Measurements from ENCODE around the gene PPP4C.
"Not testable (repeated sequence)": the region's sequence is repeated elsewhere in the genome, so short reads cannot be mapped to it uniquely, and the experiment has no call there.

The PPP4C gene

GRCh38 chr16:30122604-30123160, 46.9 kb downstream of the PPP4C start:
- peak overlapping the region; percentile 90 for H3K27ac ChIP-seq (ENCODE audit: low read depth, low read length)
- H3K9ac ChIP-seq (ENCODE audit: low read depth in 1 of 2, low read length in 2 of 2), result peak overlapping the region; percentile 79 to 98
- H3K36me3 ChIP-seq (ENCODE audit: control insufficient read depth in 1 of 2, insufficient read depth in 2 of 2, low read length in 2 of 2), result peaks cover 11 to 12% of the 10 kb centered on the region in 2 donors
- H3K4me3 ChIP-seq (ENCODE audit: low read depth in 1 of 2, low read length in 2 of 2), result peak overlapping the region; percentile 68 to 83
- no peaks in the 10 kb centered on the region for H3K9me3 ChIP-seq (ENCODE audit: control insufficient read depth in 1 of 2, low read length in 2 of 2)
- peaks cover 32 to 52% of the 10 kb centered on the region in 2 donors for H3K4me1 ChIP-seq (ENCODE audit: control insufficient read depth in 1 of 2, insufficient read depth in 2 of 2, low read length in 2 of 2)
- H3K27me3 ChIP-seq (ENCODE audit: control insufficient read depth in 1 of 2, insufficient read depth in 2 of 2, low read length in 2 of 2), result no peaks in the 10 kb centered on the region

DNA sequence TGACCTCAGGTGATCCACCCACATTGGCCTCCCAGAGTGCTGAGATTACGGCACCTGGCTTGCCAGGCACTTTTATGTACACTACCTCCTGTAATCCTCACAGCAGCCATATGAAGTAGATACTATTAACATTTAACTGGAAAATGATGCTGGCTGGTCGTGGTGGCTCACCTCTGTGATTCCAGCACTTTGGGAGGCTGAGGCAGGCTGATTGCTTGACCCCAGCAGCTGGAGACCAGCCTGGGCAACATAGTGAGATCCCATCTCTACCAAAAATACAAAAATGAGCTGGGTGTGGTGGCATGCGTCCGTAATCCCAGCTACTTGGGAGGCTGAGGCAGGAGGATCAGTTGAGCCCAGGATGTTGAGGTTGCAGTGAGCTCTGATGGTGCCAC, 49.2 kb downstream of the PPP4C start:
- Histone ChIP-seq H3K9me3 (ENCODE audit: control insufficient read depth in 1 of 2, low read length in 2 of 2) (no peaks in the 10 kb centered on the region), H3K36me3 (ENCODE audit: control insufficient read depth in 1 of 2, insufficient read depth in 2 of 2, low read length in 2 of 2) (no peaks in the 10 kb centered on the region), H3K4me3 (ENCODE audit: low read depth in 1 of 2, low read length in 2 of 2) (no peak overlapping the region), H3K9ac (ENCODE audit: low read depth in 1 of 2, low read length in 2 of 2) (no peak overlapping the region), H3K4me1 (ENCODE audit: control insufficient read depth in 1 of 2, insufficient read depth in 2 of 2, low read length in 2 of 2) (peaks cover 14 to 32% of the 10 kb centered on the region in 2 donors), H3K27me3 (ENCODE audit: control insufficient read depth in 1 of 2, insufficient read depth in 2 of 2, low read length in 2 of 2) (no peaks in the 10 kb centered on the region), H3K27ac (ENCODE audit: low read depth, low read length) (no peak overlapping the region)

- not testable (repeated sequence) for H3K27ac ChIP-seq (ENCODE audit: low read depth, low read length); H3K27me3 ChIP-seq (ENCODE audit: control insufficient read depth in 1 of 2, insufficient read depth in 2 of 2, low read length in 2 of 2)
Observed at GRCh38 chr16:30125690-30126089, 49.9 kb downstream of the PPP4C start.

GRCh38 chr16:30127993-30128392, 52.2 kb downstream of the PPP4C start:
- Histone ChIP-seq H3K4me1 (ENCODE audit: control insufficient read depth in 1 of 2, insufficient read depth in 2 of 2, low read length in 2 of 2) (peaks cover 0 to 9% of the 10 kb centered on the region in 2 donors), H3K4me3 (ENCODE audit: low read depth in 1 of 2, low read length in 2 of 2) (no peak overlapping the region), H3K36me3 (ENCODE audit: control insufficient read depth in 1 of 2, insufficient read depth in 2 of 2, low read length in 2 of 2) (no peaks in the 10 kb centered on the region), H3K9ac (ENCODE audit: low read depth in 1 of 2, low read length in 2 of 2) (no peak overlapping the region), H3K27me3 (ENCODE audit: control insufficient read depth in 1 of 2, insufficient read depth in 2 of 2, low read length in 2 of 2) (no peaks in the 10 kb centered on the region), H3K27ac (ENCODE audit: low read depth, low read length) (no peak overlapping the region), H3K9me3 (ENCODE audit: control insufficient read depth in 1 of 2, low read length in 2 of 2) (no peaks in the 10 kb centered on the region)

More at GRCh38 chr16:30125690-30126089, 49.9 kb downstream of the PPP4C start:
- H3K9ac ChIP-seq (ENCODE audit: low read depth in 1 of 2, low read length in 2 of 2); H3K9me3 ChIP-seq (ENCODE audit: control insufficient read depth in 1 of 2, low read length in 2 of 2); H3K4me3 ChIP-seq (ENCODE audit: low read depth in 1 of 2, low read length in 2 of 2); H3K36me3 ChIP-seq (ENCODE audit: control insufficient read depth in 1 of 2, insufficient read depth in 2 of 2, low read length in 2 of 2): not testable (repeated sequence)
- peaks cover 12 to 27% of the 10 kb centered on the region in 2 donors for H3K4me1 ChIP-seq (ENCODE audit: control insufficient read depth in 1 of 2, insufficient read depth in 2 of 2, low read length in 2 of 2)

DNA sequence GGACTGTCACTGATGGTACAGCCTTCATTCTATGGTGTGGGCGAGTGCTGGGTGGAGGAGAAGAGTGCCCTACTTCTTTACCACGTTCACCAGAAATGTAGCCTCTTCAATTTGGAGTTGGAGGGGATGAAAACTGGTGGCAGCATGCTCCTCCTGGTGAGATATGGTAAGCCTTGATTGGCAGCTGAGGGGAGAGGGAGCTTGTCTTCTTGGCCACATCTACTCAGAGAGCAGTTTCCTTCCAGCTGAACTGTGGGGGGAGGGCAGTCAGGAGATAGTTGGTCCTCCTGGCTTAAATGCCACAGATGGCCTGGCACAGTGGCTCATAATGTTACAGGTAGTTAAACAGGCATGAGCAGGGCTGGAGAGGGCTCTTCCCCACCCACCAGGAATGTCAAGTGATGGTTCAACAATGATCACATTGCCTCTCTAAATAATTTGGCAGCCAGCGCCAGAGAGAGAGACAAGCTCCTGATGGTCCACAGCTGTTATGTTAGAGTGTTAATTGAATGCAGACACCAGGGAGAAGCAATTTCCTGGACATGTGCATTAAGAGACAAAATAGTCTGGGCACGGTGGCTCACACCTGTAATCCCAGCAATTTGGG, 56.2 kb downstream of the PPP4C start:
- no peak overlapping the region for H3K27ac ChIP-seq (ENCODE audit: low read depth, low read length)
- no peaks in the 10 kb centered on the region for H3K4me1 ChIP-seq (ENCODE audit: control insufficient read depth in 1 of 2, insufficient read depth in 2 of 2, low read length in 2 of 2)
- H3K4me3 ChIP-seq (ENCODE audit: low read depth in 1 of 2, low read length in 2 of 2), result no peak overlapping the region
- H3K9me3 ChIP-seq (ENCODE audit: control insufficient read depth in 1 of 2, low read length in 2 of 2), result no peaks in the 10 kb centered on the region
- H3K36me3 ChIP-seq (ENCODE audit: control insufficient read depth in 1 of 2, insufficient read depth in 2 of 2, low read length in 2 of 2), result no peaks in the 10 kb centered on the region
- no peaks in the 10 kb centered on the region for H3K27me3 ChIP-seq (ENCODE audit: control insufficient read depth in 1 of 2, insufficient read depth in 2 of 2, low read length in 2 of 2)
- H3K9ac ChIP-seq (ENCODE audit: low read depth in 1 of 2, low read length in 2 of 2), result no peak overlapping the region

DNA sequence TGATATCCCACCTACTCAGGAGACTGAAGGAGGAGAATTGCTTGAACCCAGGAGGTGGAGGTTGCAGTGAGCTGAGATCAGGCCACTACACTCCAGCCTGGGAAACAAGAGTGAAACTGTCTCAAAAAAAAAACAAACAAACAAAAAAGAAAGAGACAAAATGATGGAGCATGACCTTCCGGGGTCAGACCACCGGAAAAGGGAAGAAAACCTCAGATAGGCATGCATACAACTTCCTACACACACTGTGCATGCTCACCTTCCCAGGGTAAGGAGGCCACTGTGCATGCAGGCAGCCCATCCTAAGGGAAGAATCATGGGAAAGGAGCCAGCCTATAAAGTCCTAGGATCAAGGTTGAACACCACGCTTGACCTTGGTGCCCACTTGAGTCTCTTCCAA, 56.8 kb downstream of the PPP4C start:
- H3K27me3 ChIP-seq (ENCODE audit: control insufficient read depth in 1 of 2, insufficient read depth in 2 of 2, low read length in 2 of 2), result no peaks in the 10 kb centered on the region
- no peaks in the 10 kb centered on the region for H3K4me1 ChIP-seq (ENCODE audit: control insufficient read depth in 1 of 2, insufficient read depth in 2 of 2, low read length in 2 of 2)
- no peaks in the 10 kb centered on the region for H3K9me3 ChIP-seq (ENCODE audit: control insufficient read depth in 1 of 2, low read length in 2 of 2)
- H3K27ac ChIP-seq (ENCODE audit: low read depth, low read length), result no peak overlapping the region
- no peak overlapping the region for H3K4me3 ChIP-seq (ENCODE audit: low read depth in 1 of 2, low read length in 2 of 2)
- H3K36me3 ChIP-seq (ENCODE audit: control insufficient read depth in 1 of 2, insufficient read depth in 2 of 2, low read length in 2 of 2), result no peaks in the 10 kb centered on the region
- H3K9ac ChIP-seq (ENCODE audit: low read depth in 1 of 2, low read length in 2 of 2), result no peak overlapping the region
